Measurements from ENCODE around the gene NOP56. TPM values are rescaled to one million over a fixed set of nuclear protein-coding genes. Genes with fewer than 3 reads are reported as not detected.

NOP56 gene
- total RNA-seq, 2 donors from 2014 or later = 386 to 432 TPM

GRCh38 chr20:2657674-2658073, 5.2 kb downstream of the NOP56 start:
- Mint-ChIP-seq H3K4me1 (peaks cover 10% of the 10 kb centered on the region), H3K4me3 (no peak overlapping the region), H3K36me3 (ENCODE audit: low read depth) (peaks cover 90% of the 10 kb centered on the region), H3K27ac (no peak overlapping the region), H3K27me3 (ENCODE audit: insufficient read depth) (no peaks in the 10 kb centered on the region), H3K9me3 (no peaks in the 10 kb centered on the region)
- Histone ChIP-seq H3K36me3 (ENCODE audit: control insufficient read depth, insufficient read depth, low read length) (peaks cover 82% of the 10 kb centered on the region), H3K4me1 (ENCODE audit: control insufficient read depth, insufficient read depth, low read length) (peaks cover 7% of the 10 kb centered on the region), H3K9me3 (ENCODE audit: control insufficient read depth, low read length) (no peaks in the 10 kb centered on the region), H3K9ac (ENCODE audit: extremely low read depth, low read length, poor library complexity, severe bottlenecking) (no peak overlapping the region), H3K4me3 (ENCODE audit: low read length) (no peak overlapping the region), H3K27ac (ENCODE audit: low read depth, low read length) (no peak overlapping the region), H3K27me3 (ENCODE audit: control insufficient read depth, insufficient read depth, low read length, poor library complexity, severe bottlenecking) (no peaks in the 10 kb centered on the region)
- 98 to 100% methylated on average over 1 to 5 of the region's 5 CpGs for WGBS, 2 experiments (ENCODE audit: insufficient coverage in 1 of 2, insufficient read length in 1 of 2)
- no peak for DNase-seq
- TF ChIP-seq CTCF (conservative IDR thresholded peaks at IDR 0.05) = no peak

- DNase-seq = peak; percentile 63
- peaks cover 82% of the 10 kb centered on the region for H3K36me3 ChIP-seq (ENCODE audit: control insufficient read depth, insufficient read depth, low read length)
Measured at GRCh38 chr20:2658414-2659354, 6.3 kb downstream of the NOP56 start.

GRCh38 chr20:2659547-2659946, 7.1 kb downstream of the NOP56 start:
- Mint-ChIP-seq H3K27me3 (ENCODE audit: insufficient read depth) (no peaks in the 10 kb centered on the region), H3K9me3 (no peaks in the 10 kb centered on the region), H3K4me3 (no peak overlapping the region), H3K27ac (peak overlapping the region; percentile 3), H3K36me3 (ENCODE audit: low read depth) (peaks cover 75% of the 10 kb centered on the region), H3K4me1 (peaks cover 7% of the 10 kb centered on the region)
- Histone ChIP-seq H3K36me3 (ENCODE audit: control insufficient read depth, insufficient read depth, low read length) (peaks cover 74% of the 10 kb centered on the region), H3K27me3 (ENCODE audit: control insufficient read depth, insufficient read depth, low read length, poor library complexity, severe bottlenecking) (no peaks in the 10 kb centered on the region), H3K4me1 (ENCODE audit: control insufficient read depth, insufficient read depth, low read length) (peaks cover 4% of the 10 kb centered on the region), H3K9ac (ENCODE audit: extremely low read depth, low read length, poor library complexity, severe bottlenecking) (no peak overlapping the region), H3K4me3 (ENCODE audit: low read length) (no peak overlapping the region), H3K27ac (ENCODE audit: low read depth, low read length) (no peak overlapping the region), H3K9me3 (ENCODE audit: control insufficient read depth, low read length) (no peaks in the 10 kb centered on the region)
- no peak for TF ChIP-seq CTCF (conservative IDR thresholded peaks at IDR 0.05)
- 95% methylated on average over 7 to 10 of the region's 10 CpGs for WGBS, 2 experiments (ENCODE audit: insufficient coverage in 1 of 2, insufficient read length in 1 of 2)
- DNase-seq = no peak

More at GRCh38 chr20:2658414-2659354, 6.3 kb downstream of the NOP56 start:
- H3K4me1 Mint-ChIP-seq = peaks cover 14% of the 10 kb centered on the region
- H3K27me3 Mint-ChIP-seq (ENCODE audit: insufficient read depth) = no peaks in the 10 kb centered on the region
- no peaks in the 10 kb centered on the region for H3K9me3 ChIP-seq (ENCODE audit: control insufficient read depth, low read length)
- peaks cover 83% of the 10 kb centered on the region for H3K36me3 Mint-ChIP-seq (ENCODE audit: low read depth)
- H3K27ac Mint-ChIP-seq = no peak overlapping the region
- H3K4me3 ChIP-seq (ENCODE audit: low read length) = no peak overlapping the region
- no peak for TF ChIP-seq CTCF (conservative IDR thresholded peaks at IDR 0.05)
- no peaks in the 10 kb centered on the region for H3K27me3 ChIP-seq (ENCODE audit: control insufficient read depth, insufficient read depth, low read length, poor library complexity, severe bottlenecking)
- H3K27ac ChIP-seq (ENCODE audit: low read depth, low read length) = peak overlapping the region; percentile 10
- no peaks in the 10 kb centered on the region for H3K9me3 Mint-ChIP-seq
- H3K9ac ChIP-seq (ENCODE audit: extremely low read depth, low read length, poor library complexity, severe bottlenecking) = no peak overlapping the region
- peaks cover 7% of the 10 kb centered on the region for H3K4me1 ChIP-seq (ENCODE audit: control insufficient read depth, insufficient read depth, low read length)
- whole genome bisulfite sequencing, 2 experiments (ENCODE audit: insufficient coverage in 1 of 2, insufficient read length in 1 of 2) = 89 to 94% methylated on average over 7 to 13 of the region's 13 CpGs
- H3K4me3 Mint-ChIP-seq = no peak overlapping the region
